Sigmoid colon (tissue), 4 donors: ENCODE data around the gene SPATA31D1.

Source experiments
- CTCF ChIP-seq, 4 experiments: fragments of 450-650 bp in 3 of 4; fragments of 200-600 bp in 1 of 4; IDR thresholded peaks; one replicate each; pipeline ENCODE4 v1.5.1; 2016 to 2019; ENCODE audit warnings: antibody characterized with exemption in 4 of 4, mild to moderate bottlenecking in 3 of 4, moderate library complexity in 2 of 4
- EP300 ChIP-seq, 4 donors: sonication (generic); formaldehyde crosslinking; IDR thresholded peaks; one replicate each; pipeline ENCODE4 v1.6.1; 2017; ENCODE audit warnings: antibody characterized with exemption in 4 of 4

GRCh38 chr9:82038897-82039296 lies 50.3 kb downstream of the SPATA31D1 start:
- no peak for TF ChIP-seq CTCF (IDR thresholded peaks at IDR 0.05)
- TF ChIP-seq EP300 (IDR thresholded peaks at IDR 0.05) = no peak
